ENCODE measurements around the gene VWA1.

DNA sequence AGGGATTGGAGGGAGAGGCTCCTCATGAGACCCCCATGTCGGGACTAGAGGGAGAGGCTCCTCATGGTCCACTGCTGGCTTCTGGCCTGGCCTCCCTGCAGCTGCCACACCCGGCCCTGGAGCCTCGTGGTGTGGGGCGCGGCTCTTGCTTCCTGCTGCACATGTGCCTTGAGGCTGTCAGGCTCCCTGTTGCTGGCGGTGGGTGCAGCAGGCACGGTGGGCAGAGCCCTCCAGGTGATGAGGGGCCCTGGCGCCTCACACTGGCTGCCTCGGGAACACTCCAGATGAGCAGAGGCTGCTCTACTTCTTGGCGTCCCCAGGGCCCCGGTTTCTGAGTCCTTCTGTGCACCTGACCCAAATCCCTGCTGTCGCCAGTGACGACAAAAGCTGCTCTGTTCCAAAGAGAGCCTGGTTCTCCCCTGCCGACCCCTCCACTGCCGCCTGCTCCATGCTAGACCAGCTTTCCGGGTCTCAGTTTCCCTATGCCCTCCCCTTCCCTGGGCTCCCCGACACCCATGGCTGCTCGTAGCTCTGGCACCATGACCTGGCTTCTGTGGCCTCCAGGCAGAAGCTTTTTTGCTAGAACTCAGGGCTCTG is 26.3 kb downstream of the VWA1 start:
- TF ChIP-seq, protein P1, sequence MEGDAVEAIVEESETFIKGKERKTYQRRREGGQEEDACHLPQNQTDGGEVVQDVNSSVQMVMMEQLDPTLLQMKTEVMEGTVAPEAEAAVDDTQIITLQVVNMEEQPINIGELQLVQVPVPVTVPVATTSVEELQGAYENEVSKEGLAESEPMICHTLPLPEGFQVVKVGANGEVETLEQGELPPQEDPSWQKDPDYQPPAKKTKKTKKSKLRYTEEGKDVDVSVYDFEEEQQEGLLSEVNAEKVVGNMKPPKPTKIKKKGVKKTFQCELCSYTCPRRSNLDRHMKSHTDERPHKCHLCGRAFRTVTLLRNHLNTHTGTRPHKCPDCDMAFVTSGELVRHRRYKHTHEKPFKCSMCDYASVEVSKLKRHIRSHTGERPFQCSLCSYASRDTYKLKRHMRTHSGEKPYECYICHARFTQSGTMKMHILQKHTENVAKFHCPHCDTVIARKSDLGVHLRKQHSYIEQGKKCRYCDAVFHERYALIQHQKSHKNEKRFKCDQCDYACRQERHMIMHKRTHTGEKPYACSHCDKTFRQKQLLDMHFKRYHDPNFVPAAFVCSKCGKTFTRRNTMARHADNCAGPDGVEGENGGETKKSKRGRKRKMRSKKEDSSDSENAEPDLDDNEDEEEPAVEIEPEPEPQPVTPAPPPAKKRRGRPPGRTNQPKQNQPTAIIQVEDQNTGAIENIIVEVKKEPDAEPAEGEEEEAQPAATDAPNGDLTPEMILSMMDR (tag by site-specific recombination; IDR thresholded peaks at IDR 0.05) = no peak
- TF ChIP-seq ZNF544 (tag by site-specific recombination; IDR thresholded peaks at IDR 0.05) (no peak), ZFP37 (tag by site-specific recombination; IDR thresholded peaks at IDR 0.05) (no peak), SP2 (tag by site-specific recombination; IDR thresholded peaks at IDR 0.05) (no peak), GLI2 (tag by site-specific recombination; IDR thresholded peaks at IDR 0.05; ENCODE audit: borderline replicate concordance, low read depth) (no peak)
